IMR-90 (cell line): ENCODE measurements around the gene ACLY. TPM values are rescaled to one million over a fixed set of nuclear protein-coding genes. Genes with fewer than 3 reads are reported as not detected.

Source experiments
- ATAC-seq: fragments of 200-7000 bp; cut with Tn5 transposase; 2 replicates; pipeline ENCODE4 v1.9.1; 2020; ENCODE audit warnings: low read depth, mild to moderate bottlenecking, moderate library complexity
- BruUV-seq: library from RNA; stranded (reverse); fragments of 400-500 nt; replicated peaks from 2 replicates; lab custom pipeline; 2021; lab: Mats Ljungman, UMichigan
- CTCF ChIA-PET: fragments of 300-600 bp; formaldehyde crosslinking; extraction: SDS; loops from one replicate; lab custom pipeline; 2021; ENCODE audit warnings: antibody characterized with exemption; lab: Yijun Ruan, JAX
- POLR2A ChIA-PET: fragments of 300-600 bp; sonication (Branson Sonifier 250); formaldehyde crosslinking; loops from one replicate; lab custom pipeline; 2022; ENCODE audit warnings: antibody characterized with exemption; ENCODE audit not compliant: unreplicated experiment; lab: Charles Lee
- DNase-seq: peaks from one replicate; pipeline ENCODE4 v3.0.0; 2013
- H2AFZ ChIP-seq: replicated peaks from 2 replicates; pipeline ENCODE3; 2013; ENCODE audit warnings: low read length, mild to moderate bottlenecking; ENCODE audit not compliant: poor library complexity
- H2AK5ac ChIP-seq: 2 replicates; pipeline ENCODE4 v1.6.1; 2013; ENCODE audit warnings: low read depth, low read length, inconsistent platforms
- H2AK9ac ChIP-seq: replicated peaks from 2 replicates; pipeline ENCODE3; 2013; ENCODE audit warnings: mild to moderate bottlenecking, low read depth, low read length, moderate library complexity; ENCODE audit not compliant: poor library complexity
- H2BK120ac ChIP-seq: 2 replicates; pipeline ENCODE4 v1.6.1; 2013; ENCODE audit warnings: low read depth, low read length, inconsistent platforms
- H2BK15ac ChIP-seq: 3 replicates; pipeline ENCODE4 v1.6.1; 2013; ENCODE audit warnings: low read depth, low read length, inconsistent platforms
- H2BK20ac ChIP-seq: 2 replicates; pipeline ENCODE4 v1.6.1; 2013; ENCODE audit warnings: low read depth, mild to moderate bottlenecking, inconsistent platforms, low read length, moderate library complexity
- H2BK5ac ChIP-seq: 2 replicates; pipeline ENCODE4 v1.6.1; 2013; ENCODE audit warnings: mild to moderate bottlenecking, low read depth, low read length, inconsistent platforms; ENCODE audit not compliant: poor library complexity, severe bottlenecking
- H3K14ac ChIP-seq: replicated peaks from 2 replicates; pipeline ENCODE4 v1.6.1; 2013; ENCODE audit warnings: low read depth, low read length, inconsistent platforms
- H3K18ac ChIP-seq: 2 replicates; pipeline ENCODE4 v1.6.1; 2013; ENCODE audit warnings: low read depth, low read length, control low read depth
- H3K23ac ChIP-seq: 2 replicates; pipeline ENCODE4 v1.6.1; 2013; ENCODE audit warnings: low read depth, low read length, inconsistent platforms
- H3K27ac ChIP-seq: 2 replicates; pipeline ENCODE4 v1.5.1; 2013; ENCODE audit warnings: mild to moderate bottlenecking, control low read depth, low read length; ENCODE audit not compliant: insufficient read depth
- H3K27me3 ChIP-seq: 2 replicates; pipeline ENCODE4 v1.6.1; 2013; ENCODE audit warnings: low read length; ENCODE audit not compliant: control insufficient read depth, insufficient read depth
- H3K36me3 ChIP-seq: 2 replicates; pipeline ENCODE4 v1.6.1; 2013; ENCODE audit warnings: low read length, mixed read lengths; ENCODE audit not compliant: control insufficient read depth, insufficient read depth
- H3K4ac ChIP-seq: 2 replicates; pipeline ENCODE4 v1.6.1; 2013; ENCODE audit warnings: low read depth, low read length, inconsistent platforms
- H3K4me1 ChIP-seq: 2 replicates; pipeline ENCODE4 v1.6.1; 2013; ENCODE audit warnings: low read length, mixed read lengths; ENCODE audit not compliant: control insufficient read depth, insufficient read depth
- H3K4me2 ChIP-seq: 2 replicates; pipeline ENCODE4 v1.6.1; 2013; ENCODE audit warnings: low read depth, mild to moderate bottlenecking, control low read depth, low read length, moderate library complexity
- H3K4me3 ChIP-seq: 2 replicates; pipeline ENCODE4 v1.5.1; 2013; ENCODE audit warnings: low read depth, mild to moderate bottlenecking, control low read depth, low read length, moderate library complexity; ENCODE audit not compliant: insufficient read depth
- H3K56ac ChIP-seq: 2 replicates; pipeline ENCODE4 v1.6.1; 2013; ENCODE audit warnings: low read length, inconsistent platforms; ENCODE audit not compliant: insufficient read depth; ENCODE audit errors: extremely low read depth
- H3K79me1 ChIP-seq, 2 experiments: 2 replicates each; pipeline ENCODE4 v1.6.1; 2013; ENCODE audit warnings: low read length in 2 of 2, inconsistent platforms in 1 of 2, low read depth in 1 of 2
- H3K9ac ChIP-seq: 2 replicates; pipeline ENCODE4 v1.6.1; 2013; ENCODE audit warnings: low read depth, low read length, control low read depth
- H3K9me1 ChIP-seq: 2 replicates; pipeline ENCODE4 v1.6.1; 2013; ENCODE audit warnings: low read length, inconsistent platforms; ENCODE audit not compliant: insufficient read depth
- H3K9me3 ChIP-seq: 2 replicates; pipeline ENCODE4 v1.6.1; 2013; ENCODE audit warnings: low read length; ENCODE audit not compliant: control insufficient read depth, insufficient read depth
- H4K20me1 ChIP-seq: 2 replicates; pipeline ENCODE4 v1.6.1; 2013; ENCODE audit warnings: low read length, inconsistent platforms; ENCODE audit not compliant: insufficient read depth
- H4K5ac ChIP-seq: 2 replicates; pipeline ENCODE4 v1.6.1; 2013; ENCODE audit warnings: mild to moderate bottlenecking, low read depth, low read length, control low read depth
- H4K8ac ChIP-seq, 2 experiments: 2 replicates each; pipeline ENCODE4 v1.6.1; 2013; ENCODE audit warnings: low read depth in 2 of 2, low read length in 2 of 2, control low read depth in 1 of 2, inconsistent platforms in 1 of 2
- H4K91ac ChIP-seq: 2 replicates; pipeline ENCODE4 v1.6.1; 2013; ENCODE audit warnings: low read depth, low read length, inconsistent platforms; ENCODE audit not compliant: insufficient read depth
- CEBPB ChIP-seq: IDR thresholded peaks from 2 replicates; pipeline ENCODE4 v1.6.1; 2012; ENCODE audit warnings: low read depth, low read length, improper control_type of control experiment
- CTCF ChIP-seq: conservative IDR thresholded peaks from 2 replicates; pipeline ENCODE4 v1.5.1; 2012; ENCODE audit warnings: mild to moderate bottlenecking, low read depth, low read length, improper control_type of control experiment
- MAZ ChIP-seq: IDR thresholded peaks from 2 replicates; pipeline ENCODE4 v1.6.1; 2012; ENCODE audit warnings: low read depth, mild to moderate bottlenecking, low read length, improper control_type of control experiment, moderate library complexity, borderline replicate concordance
- POLR2A ChIP-seq: IDR thresholded peaks from 2 replicates; pipeline ENCODE4 v1.6.1; 2012; ENCODE audit warnings: mild to moderate bottlenecking, low read depth, low read length
- RAD21 ChIP-seq: IDR thresholded peaks from 2 replicates; pipeline ENCODE4 v1.6.1; 2012; ENCODE audit warnings: low read length, improper control_type of control experiment
- RCOR1 ChIP-seq: IDR thresholded peaks from 2 replicates; pipeline ENCODE4 v1.6.1; 2012; ENCODE audit warnings: mild to moderate bottlenecking, low read length, improper control_type of control experiment; ENCODE audit not compliant: insufficient replicate concordance
- WGBS, 2 experiments: methylation state at CpG; one replicate each; pipeline versions ENCODE4 v1.1.5 to v1.1.7; 2013; ENCODE audit warnings: missing lambda C conversion rate in 2 of 2; ENCODE audit not compliant: insufficient read length in 1 of 2; ENCODE audit errors: extremely low coverage in 2 of 2; 5-methylcytosine and 5-hydroxymethylcytosine counted together
- dilution Hi-C: fragments of 300-500 bp; cut with HindIII; formaldehyde crosslinking; loops from one replicate; pipeline ENCODE4 v1.14.3; 2018; ENCODE audit warnings: low sequenced_read_pairs; ENCODE audit not compliant: unreplicated experiment
- in situ Hi-C: fragments of 300-500 bp; cut with MboI; formaldehyde crosslinking; loops from 3 replicates; pipeline ENCODE4 v1.14.3; 2019; ENCODE audit warnings: low sequenced_read_pairs, inconsistent platforms, mixed read lengths
- intact Hi-C: fragments of 100-400 bp; cut with micrococcal nuclease; formaldehyde crosslinking; loops from 2 replicates; pipeline ENCODE4 v1.10.0; 2022
- polyA plus RNA-seq, 3 experiments: library from polyadenylated mRNA; depleted of rRNA; stranded (reverse); fragments of >200 nt; gene quantifications; 2 replicates each; pipeline ENCODE4 v1.2.3, GENCODE V29; 2012; ENCODE audit warnings: low replicate concordance in 1 of 3
- total RNA-seq: library from RNA; depleted of rRNA; stranded (reverse); fragments of >200 nt; gene quantifications from 2 replicates; pipeline ENCODE4 v1.2.3, GENCODE V29; 2012

Gene ACLY
- total and polyA plus RNA-seq, 2 of the 4 experiments (the other 2 are of a cell fraction) = 167 to 230 TPM

DNA sequence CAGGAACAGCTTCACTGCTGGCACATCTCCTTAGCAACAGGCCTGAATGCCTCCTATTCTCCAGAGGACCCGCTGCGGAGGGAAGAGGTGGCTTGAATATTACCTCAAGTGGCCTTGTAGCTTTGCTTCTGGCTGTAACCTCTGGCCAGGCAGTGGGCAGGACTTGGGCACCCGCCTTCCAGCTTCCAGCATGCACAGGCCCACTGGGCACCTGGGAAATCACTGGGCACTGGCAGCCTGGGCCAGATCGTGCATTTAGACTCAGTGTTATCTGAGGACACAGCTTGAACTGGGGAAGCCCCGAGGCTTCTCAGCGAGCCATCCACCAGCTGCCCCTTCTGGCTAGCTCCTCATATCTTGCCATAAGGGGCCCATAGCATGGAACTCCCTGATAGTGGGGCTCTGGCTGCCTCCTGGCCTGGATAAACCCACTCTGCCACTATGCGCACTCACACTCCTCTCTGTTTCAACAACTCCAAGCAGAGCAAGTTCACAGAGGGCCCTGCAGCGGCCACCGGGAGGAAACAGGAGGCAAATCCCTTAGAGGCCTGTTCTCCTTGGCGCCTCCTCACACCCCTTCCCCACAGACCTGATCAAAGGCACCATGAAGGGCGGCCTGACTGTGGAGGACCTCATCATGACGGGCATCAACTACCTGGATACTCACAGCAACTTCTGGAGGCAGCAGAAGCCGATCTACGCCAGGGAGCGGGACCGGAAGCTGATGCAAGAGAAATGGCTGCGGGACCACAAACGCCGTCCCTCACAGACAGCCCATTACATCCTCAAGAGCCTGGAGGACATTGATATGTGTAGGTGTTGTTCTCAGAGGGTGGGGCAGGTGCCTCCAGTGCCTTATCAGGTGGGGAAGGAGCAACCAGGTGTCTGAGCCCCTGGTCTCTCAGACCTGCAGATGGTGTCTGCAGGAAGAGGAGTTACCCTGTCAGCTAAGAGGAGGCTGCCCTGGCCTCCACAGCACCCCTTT, 19.5 kb upstream of the ACLY start (continued):
- no peak for TF ChIP-seq CEBPB
- TF ChIP-seq POLR2A = no peak

DNA sequence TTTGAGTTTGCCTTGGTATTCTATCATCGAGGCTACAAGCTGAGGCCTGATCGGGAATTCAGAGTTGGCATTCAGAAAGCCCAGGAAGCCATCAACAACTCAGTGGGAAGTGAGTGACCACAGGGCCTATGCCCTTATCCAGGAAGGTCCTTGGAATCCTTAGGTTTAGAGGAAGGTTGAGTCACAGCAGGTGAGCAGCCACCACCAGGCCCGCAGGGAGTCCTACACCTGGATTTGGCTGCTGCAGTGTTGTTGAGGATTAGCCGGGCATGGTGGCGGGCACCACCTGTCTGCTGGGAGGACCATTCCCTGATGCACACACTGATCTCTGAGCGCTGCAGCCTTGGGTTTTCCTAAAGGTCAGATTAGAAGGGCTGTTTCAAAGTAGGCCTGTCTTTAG, 16.9 kb upstream of the ACLY start:
- Histone ChIP-seq H3K18ac (no peak overlapping the region), H2AFZ (no peak overlapping the region), H3K4me3 (no peak overlapping the region), H3K4me2 (no peak overlapping the region), H2AK9ac (no peak overlapping the region), H2BK15ac (no peak overlapping the region), H3K23ac (no peak overlapping the region), H4K91ac (no peak overlapping the region), H3K9me1 (peaks cover 5% of the 10 kb centered on the region), H4K8ac (no peak overlapping the region), H2AK5ac (no peak overlapping the region), H3K27me3 (no peaks in the 10 kb centered on the region), H3K27ac (no peak overlapping the region), H3K9ac (no peak overlapping the region), H3K4me1 (no peaks in the 10 kb centered on the region; the same call in 1 of the 2 replicates), H4K20me1 (no peaks in the 10 kb centered on the region), H3K14ac (no peak overlapping the region), H2BK120ac (no peak overlapping the region), H3K79me1 (peaks cover 3 to 5% of the 10 kb centered on the region in 2 experiments; a peak in 1 of 4 replicates), H3K9me3 (no peaks in the 10 kb centered on the region), H3K36me3 (peaks cover 3% of the 10 kb centered on the region), H3K56ac (no peak overlapping the region), H2BK5ac (no peak overlapping the region), H4K5ac (no peak overlapping the region), H2BK20ac (no peak overlapping the region), H3K4ac (no peak overlapping the region)
- ATAC-seq = no peak
- no peak for DNase-seq
- ChIA-PET CTCF (no interaction called here), POLR2A (no interaction called here)
- WGBS, 2 experiments = 88% methylated on average over 3 of the region's 6 CpGs; no CpG with 5 or more reads in 1 of the 2 experiments
- in situ Hi-C loops (no loop called here), intact Hi-C loops (no loop called here), dilution Hi-C loops (no loop called here)
- no peak for TF ChIP-seq MAZ
- TF ChIP-seq CTCF = no peak
- TF ChIP-seq RAD21 = no peak
- no peak for TF ChIP-seq RCOR1
- BruUV-seq = no TSS peak
